ENCODE data around the gene EXOC3L2.
"Not testable (repeated sequence)": the region's sequence is repeated elsewhere in the genome, so short reads cannot be mapped to it uniquely, and the experiment has no call there.

Gene EXOC3L2

GRCh38 chr19:45255611-45256157 lies 10.5 kb upstream of the EXOC3L2 start:
- no peak for DNase-seq

- DNase-seq, result peak; percentile 66
Observed at GRCh38 chr19:45254044-45254531, 8.9 kb upstream of the EXOC3L2 start.

DNA sequence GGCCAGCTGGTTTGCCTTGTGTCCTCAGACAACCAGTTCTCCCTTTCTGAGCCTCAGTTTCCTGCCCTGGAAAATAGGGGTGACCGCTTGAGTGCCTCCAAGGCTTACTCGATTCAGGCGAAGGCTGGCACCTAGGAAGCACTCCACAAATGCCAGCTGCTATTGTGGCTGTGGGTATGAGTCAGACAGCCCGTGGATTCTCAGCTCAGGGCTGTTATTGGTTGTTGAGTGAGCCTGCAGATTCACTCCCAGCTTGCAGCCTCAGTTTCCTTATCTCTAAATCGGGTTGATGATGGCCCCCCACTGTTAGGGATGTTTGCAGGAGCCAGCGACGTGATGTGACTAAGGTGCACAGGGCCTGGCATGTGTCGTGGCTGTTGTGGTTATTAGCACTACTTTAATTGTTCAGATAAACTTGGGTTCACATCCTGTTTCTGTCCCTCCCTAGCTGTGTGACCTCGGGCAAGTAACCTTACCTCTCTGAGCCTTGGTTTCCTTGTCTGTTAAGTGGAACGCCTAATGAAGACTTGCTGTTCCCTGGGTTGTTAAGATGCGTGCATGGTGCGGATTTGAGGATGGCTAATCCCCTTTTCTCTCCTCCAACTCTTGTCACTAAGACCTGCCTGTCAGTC lies 8.3 kb upstream of the EXOC3L2 start:
- DNase-seq, result peak; percentile 73

DNA sequence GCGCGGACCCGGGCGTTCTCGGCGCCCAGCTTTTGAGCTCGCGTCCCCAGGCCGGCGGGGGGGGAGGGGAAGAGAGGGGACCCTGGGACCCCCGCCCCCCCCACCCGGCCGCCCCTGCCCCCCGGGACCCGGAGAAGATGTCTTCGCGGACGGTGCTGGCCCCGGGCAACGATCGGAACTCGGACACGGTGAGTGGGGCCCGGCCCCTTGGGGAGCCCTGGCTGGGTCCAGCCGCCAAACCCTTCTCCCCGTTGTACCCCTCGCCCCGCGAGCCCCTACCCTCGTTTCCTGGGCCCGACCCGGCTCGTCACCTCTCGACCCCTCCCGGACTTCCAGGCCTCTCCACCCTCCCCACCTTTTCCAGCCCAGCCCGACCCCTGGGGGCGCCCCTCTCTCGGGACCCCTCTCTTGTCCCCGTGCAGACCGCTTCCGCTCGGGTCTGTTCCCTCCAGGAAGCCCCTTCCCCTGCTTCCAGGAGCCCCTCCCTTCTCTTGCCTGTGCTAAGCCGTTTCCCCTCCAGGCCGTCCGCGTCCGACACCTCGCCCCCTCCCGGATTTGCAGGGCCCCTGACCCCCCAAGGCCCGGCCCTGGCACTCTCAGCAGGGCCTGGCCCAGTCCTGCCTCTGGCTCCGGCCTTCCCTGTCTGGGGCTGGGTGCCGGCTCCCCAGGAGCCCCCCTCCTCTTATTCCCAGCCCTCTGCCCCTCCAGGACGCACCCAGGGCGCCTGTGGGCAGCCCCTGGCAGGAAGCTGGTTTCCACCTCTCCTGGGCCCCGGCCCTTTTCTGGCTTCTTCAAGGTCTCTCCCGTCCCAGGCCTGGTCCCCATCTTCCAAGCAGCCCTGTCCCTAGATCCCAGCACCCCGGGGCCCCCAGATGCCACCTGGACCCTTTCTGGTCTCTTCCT lies 6.5 kb upstream of the EXOC3L2 start:
- peak; percentile 68 for DNase-seq

GRCh38 chr19:45250832-45251451 lies 5.7 kb upstream of the EXOC3L2 start, which contains the start of gene MARK4:
Gene MARK4 (plus strand): TSS chr19:45251271. CDS start chr19:45251589, 318 bp downstream.
- peak; percentile 85 for DNase-seq

DNA sequence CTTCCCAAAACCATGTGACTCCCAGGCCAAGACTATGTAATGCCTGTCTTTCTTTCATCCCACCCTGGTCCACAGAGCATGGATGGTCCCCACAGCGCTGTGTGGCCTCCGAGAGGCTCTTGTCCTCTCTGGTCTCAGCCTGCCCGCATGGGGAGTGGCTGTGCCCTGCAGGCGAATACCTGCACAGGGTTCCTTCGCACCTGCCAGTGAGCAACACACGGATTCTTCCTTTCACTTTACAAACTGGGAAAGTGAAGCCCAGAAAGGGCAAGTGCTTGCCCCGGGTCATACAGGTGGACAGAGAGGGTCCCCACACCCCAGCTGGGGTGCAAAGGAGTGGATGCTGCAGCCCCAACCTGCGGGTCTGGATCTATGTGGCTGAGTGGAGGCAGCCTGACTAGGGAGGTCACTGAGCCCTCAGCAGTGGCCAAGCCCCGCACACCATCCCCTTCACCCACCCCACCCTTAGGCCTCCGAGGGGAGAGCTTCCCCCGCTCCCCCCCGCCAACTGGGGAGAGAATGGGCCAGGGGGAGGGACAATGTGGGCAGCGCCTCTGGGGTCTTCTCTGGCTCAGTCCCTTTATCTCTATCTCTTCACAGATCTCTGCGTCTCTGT lies 5.1 kb upstream of the EXOC3L2 start:
- no peak for DNase-seq

DNA sequence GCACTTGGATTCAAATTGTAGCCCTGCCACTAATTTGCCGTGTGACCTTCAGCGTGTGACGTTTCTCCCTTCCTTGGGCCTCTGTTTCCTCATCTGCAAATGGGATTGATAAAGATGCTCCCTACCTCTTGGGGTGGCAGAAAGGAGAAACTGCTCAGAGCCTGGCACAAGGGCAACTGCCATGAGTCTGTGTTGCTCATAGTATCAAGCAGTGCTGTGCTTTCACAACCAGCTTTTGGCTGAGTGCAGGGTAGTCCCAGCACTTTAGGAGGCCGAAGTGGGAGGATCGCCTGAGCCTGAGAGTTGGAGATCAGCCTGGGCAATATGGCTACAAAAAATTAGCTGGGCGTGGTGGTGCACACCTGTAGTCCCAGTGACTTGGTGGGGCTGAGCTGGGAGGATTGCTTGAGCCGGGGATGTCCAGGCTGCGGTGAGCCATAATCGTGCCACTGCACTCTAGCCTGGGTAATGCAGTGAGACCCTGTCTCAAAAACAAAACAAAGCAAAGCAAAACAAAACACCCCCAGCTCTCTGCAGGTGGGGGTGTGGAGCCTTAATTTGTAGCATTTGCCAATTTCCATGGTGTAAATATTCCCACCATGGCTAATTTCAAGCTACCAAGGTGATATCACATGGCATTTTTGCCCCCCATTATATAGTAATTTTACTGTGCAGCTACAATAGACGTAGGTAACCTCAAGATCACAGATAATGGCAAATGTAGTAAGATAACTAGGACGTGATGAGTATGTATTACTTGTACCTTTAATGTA lies 4.2 kb upstream of the EXOC3L2 start:
- no peak for DNase-seq

DNA sequence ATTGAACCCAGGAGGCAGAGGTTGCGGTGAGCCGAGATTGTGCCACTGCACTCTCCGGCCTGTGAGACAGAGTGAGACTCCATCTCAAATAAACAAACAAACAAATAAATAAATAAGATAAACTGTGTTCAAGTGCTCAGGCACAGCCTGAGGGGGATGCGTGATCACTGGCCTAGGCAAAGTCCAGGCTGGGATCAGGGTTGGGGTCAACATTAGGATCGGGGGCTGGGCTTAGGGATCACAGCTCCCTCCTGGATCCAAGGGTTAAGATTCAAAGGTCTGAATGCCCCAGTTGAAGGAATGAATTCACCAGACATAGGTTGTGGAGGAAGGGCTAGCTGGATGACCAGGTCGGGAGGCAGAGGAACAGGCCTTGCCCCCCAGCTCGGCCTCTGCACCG lies 1.9 kb upstream of the EXOC3L2 start:
- DNase-seq, result no peak

DNA sequence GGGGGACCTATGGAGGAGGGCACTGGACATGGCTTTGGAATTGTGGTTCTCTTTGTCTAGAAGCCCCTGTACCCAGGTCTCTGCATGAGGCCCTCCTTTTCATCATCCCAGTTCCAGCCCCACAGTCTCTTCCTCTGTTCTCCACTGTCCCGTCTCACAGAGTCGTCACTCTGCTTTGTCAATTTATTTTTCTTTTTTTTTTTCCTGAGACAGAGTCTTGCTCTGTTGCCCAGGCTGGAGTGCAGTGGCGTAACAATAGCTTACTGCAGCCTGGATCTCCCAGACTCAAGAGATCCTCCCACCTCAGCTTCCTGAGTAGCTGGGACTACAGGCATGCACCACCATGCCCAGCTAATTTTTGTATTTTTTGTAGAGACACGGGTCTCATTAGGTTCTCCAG lies 619 bp upstream of the EXOC3L2 start:
- DNase-seq, result no peak

DNA sequence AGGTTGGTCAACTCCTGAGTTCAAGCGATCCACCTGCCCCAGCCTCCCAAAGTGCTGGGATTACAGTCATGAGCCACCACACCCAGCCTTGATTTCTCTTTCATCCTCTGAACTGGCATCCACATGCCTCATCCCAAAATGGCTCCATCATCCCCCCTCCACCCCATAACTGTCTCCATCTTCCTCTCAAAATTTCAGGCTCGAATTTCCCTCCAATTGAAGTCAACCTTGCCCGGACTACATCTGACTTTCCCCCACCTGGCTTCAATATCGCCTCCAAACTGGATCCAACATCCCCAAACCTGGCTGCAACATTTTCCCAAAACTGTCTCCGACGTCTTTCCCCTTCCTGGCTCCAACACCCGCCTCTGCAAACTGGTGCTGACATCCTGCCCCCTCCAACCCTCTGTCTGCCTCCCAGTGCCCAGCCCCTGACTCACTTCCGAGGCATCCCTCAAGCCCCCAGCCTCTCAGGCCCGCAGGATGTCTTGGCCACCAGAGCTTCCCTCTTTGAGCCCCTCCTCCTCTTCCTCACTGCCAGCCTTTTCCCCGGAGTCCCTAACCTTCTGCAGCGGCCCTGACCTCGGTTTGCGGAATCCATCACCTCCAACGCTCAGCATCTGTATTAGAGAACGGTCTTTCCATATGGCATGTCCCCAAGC lies 943 bp downstream of the EXOC3L2 start:
- DNase-seq, result no peak

DNA sequence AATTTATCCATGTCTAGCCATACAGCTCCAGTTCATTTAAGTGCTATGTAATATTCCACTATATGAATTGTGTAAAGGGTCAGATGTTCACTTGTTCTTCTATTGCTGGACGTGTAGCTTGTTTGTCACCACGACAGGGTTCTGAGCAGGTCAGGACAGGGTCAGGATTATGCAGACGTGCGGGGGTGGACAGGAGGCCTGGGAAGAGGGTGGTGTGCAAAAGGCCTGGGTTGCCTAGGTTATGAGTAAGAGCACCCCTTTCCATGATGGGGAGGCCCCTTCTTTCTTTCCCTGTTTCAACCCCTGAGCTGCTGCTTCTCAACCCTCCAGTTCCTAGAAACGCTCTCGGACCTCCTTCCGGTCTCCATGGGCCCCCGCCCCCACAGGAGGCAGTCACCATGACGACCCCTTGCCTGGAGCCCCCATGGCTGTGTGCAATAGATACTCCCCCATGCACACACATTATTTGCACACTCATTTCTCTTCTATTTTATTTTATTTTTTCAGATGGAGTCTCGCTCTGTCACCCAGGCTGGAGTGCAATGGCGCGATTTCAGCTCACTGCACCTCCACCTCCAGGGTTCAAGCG lies 2.0 kb downstream of the EXOC3L2 start:
- no peak for DNase-seq

DNA sequence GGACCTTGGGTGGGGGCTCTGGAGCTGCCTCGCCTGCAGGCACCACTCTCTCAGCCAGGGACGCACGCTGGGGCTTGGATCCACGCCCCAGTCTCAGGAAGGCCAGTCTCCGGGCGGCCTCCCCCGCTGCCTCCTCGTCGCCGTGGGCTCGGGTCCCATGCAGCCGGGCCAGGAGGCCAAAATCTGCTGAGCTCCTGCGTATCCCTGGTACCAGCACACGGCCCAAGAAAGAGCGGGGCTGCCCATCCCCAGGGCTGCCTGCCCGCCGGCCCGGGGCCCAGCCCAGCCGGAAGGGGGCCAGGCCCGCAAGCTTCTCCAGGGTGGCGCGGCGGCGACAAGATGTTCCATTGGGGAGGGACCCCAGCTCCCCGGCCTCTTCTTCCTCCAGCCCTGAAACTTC lies 6.7 kb downstream of the EXOC3L2 start:
- DNase-seq, result no peak

DNA sequence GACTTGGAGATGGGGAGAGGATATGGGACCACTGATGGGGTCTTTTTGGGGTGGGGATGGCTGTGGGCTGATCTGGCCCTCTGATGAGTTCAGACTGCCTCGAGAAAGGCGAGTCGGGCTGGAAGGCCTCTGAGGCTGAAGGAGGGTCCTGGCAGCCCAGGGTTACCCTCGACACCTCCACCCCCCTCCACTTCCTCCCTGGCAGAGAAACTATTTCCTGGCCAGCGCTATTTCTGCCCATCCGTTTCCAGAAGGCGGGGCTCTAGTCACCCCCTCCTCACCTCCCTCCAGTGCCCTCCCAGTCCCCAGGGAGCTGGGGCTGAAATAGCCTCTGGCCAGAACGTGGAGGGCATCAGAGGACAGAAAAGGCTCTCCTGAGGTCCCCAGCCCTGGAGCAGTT lies 9.7 kb downstream of the EXOC3L2 start:
- DNase-seq, result no peak

DNA sequence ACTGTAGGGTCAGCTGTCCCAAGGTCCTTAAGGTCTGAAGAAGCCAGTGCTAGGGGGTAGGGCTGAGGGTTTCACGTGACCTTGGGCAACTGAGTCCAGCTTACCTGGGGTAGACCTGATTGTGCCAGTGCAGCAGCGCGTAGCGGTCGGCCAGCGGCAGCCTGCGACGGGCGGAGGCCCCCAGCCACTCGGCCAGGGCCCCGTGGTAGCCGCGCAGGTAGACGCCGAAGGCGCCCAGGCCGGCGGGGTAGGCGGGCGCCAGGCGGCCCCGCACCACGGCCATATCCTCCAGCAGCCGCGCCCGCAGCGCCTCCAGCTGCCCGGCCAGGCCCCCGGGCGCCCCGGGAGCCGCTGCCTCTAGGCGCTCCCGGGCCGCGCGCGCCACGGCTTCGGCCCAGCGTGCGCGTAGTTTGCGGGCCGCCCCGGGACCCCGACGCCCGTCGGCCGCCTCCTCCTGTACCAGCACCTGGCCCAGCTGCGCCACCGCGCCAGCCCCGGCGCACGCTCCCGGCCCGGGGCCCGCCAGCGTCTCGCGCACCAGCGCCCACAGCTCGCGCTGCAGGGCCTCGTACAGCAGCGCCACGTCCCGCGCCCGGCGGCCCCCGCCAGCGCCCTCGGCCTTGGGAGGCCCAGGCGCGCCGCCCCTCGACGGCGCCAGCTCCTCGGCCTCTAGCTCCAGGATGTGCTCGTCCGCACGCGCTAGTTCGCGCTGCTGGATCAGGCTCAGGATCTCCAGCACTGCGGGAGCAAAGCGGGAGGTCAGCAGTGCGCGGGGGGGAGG lies 10.9 kb downstream of the EXOC3L2 start:
- DNase-seq, result no peak

DNA sequence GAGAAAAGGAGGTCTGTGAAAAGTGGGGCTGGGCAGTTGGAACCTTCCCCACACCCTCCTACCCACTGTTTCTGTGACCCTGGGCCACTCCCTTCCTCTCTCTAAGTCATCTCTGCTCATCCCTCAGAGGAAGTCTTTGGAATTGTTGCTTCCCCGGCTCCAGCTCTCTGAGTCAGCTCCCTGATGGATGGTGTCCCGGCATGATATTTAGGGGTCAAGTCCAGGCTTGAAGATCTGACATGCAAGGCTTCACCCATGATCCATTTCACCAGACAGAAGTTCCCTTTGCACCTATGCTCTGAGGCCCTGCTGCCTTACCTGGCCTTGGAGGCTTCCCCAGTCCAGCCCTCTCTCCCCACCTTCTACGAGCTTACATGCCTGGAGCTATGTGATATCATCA lies 13.3 kb downstream of the EXOC3L2 start:
- no peak for DNase-seq

DNA sequence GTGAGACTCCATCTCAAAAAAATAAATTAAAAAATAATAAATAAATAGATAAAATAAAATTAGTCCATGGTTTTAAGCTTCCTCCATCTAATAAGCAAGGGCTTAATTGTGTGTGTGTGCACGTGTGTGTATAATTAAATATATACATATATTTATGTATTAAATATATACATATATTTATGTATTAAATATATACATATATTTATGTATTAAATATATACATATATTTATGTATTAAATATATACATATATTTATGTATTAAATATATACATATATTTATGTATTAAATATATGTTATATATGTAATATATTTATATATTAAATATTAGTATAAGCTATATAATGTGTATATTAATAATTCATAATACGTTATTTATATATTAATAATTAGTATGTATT lies 16.2 kb downstream of the EXOC3L2 start:
- not testable (repeated sequence) for DNase-seq

DNA sequence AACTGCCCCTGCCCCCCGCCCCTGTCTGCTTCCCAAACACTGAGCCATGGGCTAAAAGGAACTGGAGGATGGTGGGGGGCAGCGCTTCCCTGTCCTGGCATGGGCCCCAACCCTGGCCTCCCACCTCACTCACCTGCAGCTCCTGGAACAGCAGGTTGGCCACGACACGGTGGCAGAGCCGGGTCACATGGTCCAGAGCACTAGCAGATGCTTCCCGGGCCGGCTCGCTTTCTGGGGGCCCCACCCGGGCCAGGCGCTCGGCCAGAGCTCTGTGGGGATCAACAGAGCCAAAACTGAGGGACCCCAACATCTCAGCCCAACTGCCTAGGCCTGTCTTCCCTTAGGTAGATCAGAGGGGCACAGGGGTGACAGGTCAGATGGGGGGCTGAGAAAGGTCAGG lies 20.6 kb downstream of the EXOC3L2 start:
- no peak for DNase-seq

- DNase-seq, result no peak
Observed at GRCh38 chr19:45223879-45224278, 21.3 kb downstream of the EXOC3L2 start.

GRCh38 chr19:45222724-45223123 lies 22.5 kb downstream of the EXOC3L2 start:
- no peak for DNase-seq

All from activated effector memory CD4-positive, alpha-beta T cell treated with anti-CD3 and anti-CD28 coated beads, Interleukin-2, amount 50 U/mL, for 16 hours (primary cell).